HL-60 (cell line): ENCODE data around the gene SERPINE2.

Experiments
- DNase-seq, 2 experiments: peaks; one replicate each; pipeline ENCODE4 v3.0.0-alpha.2; 2010 to 2020; ENCODE audit warnings: low read depth in 1 of 2, low spot score in 1 of 2
- H3K27ac ChIP-seq: fragments of 250-450 bp; sonication (Bioruptor Pico); replicated peaks from 2 replicates; pipeline ENCODE4 v1.5.1; 2020; ENCODE audit warnings: mild to moderate bottlenecking, moderate library complexity
- H3K27me3 ChIP-seq: fragments of 250-450 bp; sonication (Bioruptor Pico); 2 replicates; pipeline ENCODE4 v1.5.1; 2021; ENCODE audit warnings: mild to moderate bottlenecking, moderate library complexity; ENCODE audit not compliant: insufficient read depth, poor library complexity, severe bottlenecking
- H3K4me3 ChIP-seq: replicated peaks from 2 replicates; pipeline ENCODE4 v1.5.1; 2011; ENCODE audit warnings: mild to moderate bottlenecking, control low read depth, low read length; ENCODE audit not compliant: insufficient read depth
- CTCF ChIP-seq: IDR thresholded peaks from one replicate; pipeline ENCODE4 v1.5.1; 2011; ENCODE audit warnings: low read length, control low read depth, inconsistent platforms; ENCODE audit not compliant: insufficient read depth
- GABPA ChIP-seq: IDR thresholded peaks from 2 replicates; pipeline ENCODE4 v1.6.1; 2012; ENCODE audit warnings: low read depth
- POLR2AphosphoS5 ChIP-seq: IDR thresholded peaks from 2 replicates; pipeline ENCODE4 v1.6.1; 2012; ENCODE audit warnings: low read depth
- REST ChIP-seq: IDR thresholded peaks from 2 replicates; pipeline ENCODE4 v1.6.1; 2012; ENCODE audit warnings: low read depth; ENCODE audit not compliant: insufficient replicate concordance
- SPI1 ChIP-seq: IDR thresholded peaks from 2 replicates; pipeline ENCODE4 v1.6.1; 2012; ENCODE audit warnings: low read depth, mild to moderate bottlenecking, borderline replicate concordance

SERPINE2 gene

GRCh38 chr2:224058048-224058775 lies 19.1 kb upstream of the SERPINE2 start:
- Histone ChIP-seq H3K27ac (no peak overlapping the region), H3K4me3 (no peak overlapping the region)
- no peak for DNase-seq

GRCh38 chr2:224056889-224057288 lies 17.8 kb upstream of the SERPINE2 start:
- no peak for DNase-seq
- Histone ChIP-seq H3K27ac (no peak overlapping the region), H3K27me3 (no peaks in the 10 kb centered on the region), H3K4me3 (no peak overlapping the region)
- no peak for TF ChIP-seq POLR2AphosphoS5
- no peak for TF ChIP-seq SPI1
- TF ChIP-seq CTCF, result no peak
- no peak for TF ChIP-seq REST
- TF ChIP-seq GABPA, result no peak

More at GRCh38 chr2:224058048-224058775, 19.1 kb upstream of the SERPINE2 start:
- TF ChIP-seq CTCF (no peak), REST (no peak), GABPA (no peak), POLR2AphosphoS5 (no peak), SPI1 (no peak)
- no peaks in the 10 kb centered on the region for H3K27me3 ChIP-seq

GRCh38 chr2:224055101-224055500 lies 16.0 kb upstream of the SERPINE2 start:
- Histone ChIP-seq H3K27me3 (no peaks in the 10 kb centered on the region), H3K27ac (no peak overlapping the region), H3K4me3 (no peak overlapping the region)
- no peak for DNase-seq
- TF ChIP-seq GABPA (no peak), SPI1 (no peak), CTCF (no peak), POLR2AphosphoS5 (no peak), REST (no peak)
